Panc1 (cell line): ENCODE data around the gene IL1R1. TPM values are rescaled to one million over a fixed set of nuclear protein-coding genes. Genes with fewer than 3 reads are reported as not detected.

Experiments
- ATAC-seq: fragments of 200-7000 bp; cut with Tn5 transposase; 2 replicates; pipeline ENCODE4 v1.9.1; 2020; ENCODE audit warnings: mild to moderate bottlenecking, moderate library complexity
- BruUV-seq: library from RNA; stranded (reverse); fragments of 400-500 nt; replicated peaks from 2 replicates; lab custom pipeline; 2021; lab: Mats Ljungman, UMichigan
- CTCF ChIA-PET: fragments of 300-600 bp; sonication (Branson Sonifier 250); formaldehyde crosslinking; loops from one replicate; lab custom pipeline; 2022; ENCODE audit warnings: antibody characterized with exemption; lab: Charles Lee
- POLR2A ChIA-PET: fragments of 300-600 bp; sonication (Branson Sonifier 250); formaldehyde crosslinking; loops from one replicate; lab custom pipeline; 2022; ENCODE audit warnings: antibody characterized with exemption; lab: Charles Lee
- DNase-seq: peaks from one replicate; pipeline ENCODE4 v3.0.0-alpha.2; 2010; ENCODE audit warnings: low read depth, low spot score
- H3K27ac ChIP-seq: 2 replicates; pipeline ENCODE4 v1.5.1; 2011; ENCODE audit warnings: mild to moderate bottlenecking, low read length, inconsistent platforms
- H3K27me3 ChIP-seq: fragments of 200-500 bp; sonication (Bioruptor generic); 2 replicates; pipeline ENCODE4 v1.6.0; 2014; ENCODE audit warnings: low read length, inconsistent platforms; ENCODE audit not compliant: control insufficient read depth, insufficient read depth
- H3K36me3 ChIP-seq: fragments of 200-500 bp; sonication (Bioruptor generic); 2 replicates; pipeline ENCODE4 v1.5.1; 2014; ENCODE audit warnings: inconsistent platforms, mild to moderate bottlenecking, low read length, moderate library complexity; ENCODE audit not compliant: control insufficient read depth, insufficient read depth
- H3K4me1 ChIP-seq: 2 replicates; pipeline ENCODE4 v1.5.1; 2011; ENCODE audit warnings: inconsistent platforms, mild to moderate bottlenecking, low read length, moderate library complexity; ENCODE audit not compliant: control insufficient read depth, insufficient read depth
- H3K4me3 ChIP-seq, 2 experiments: 2 replicates each; pipeline ENCODE4 v1.5.1; 2011 to 2012; ENCODE audit warnings: low read depth in 2 of 2, low read length in 2 of 2, mild to moderate bottlenecking in 2 of 2, inconsistent platforms in 1 of 2, moderate library complexity in 1 of 2
- H3K9me3 ChIP-seq: fragments of 200-500 bp; sonication (Bioruptor generic); 2 replicates; pipeline ENCODE4 v1.5.1; 2014; ENCODE audit warnings: low read depth, mild to moderate bottlenecking, inconsistent platforms, low read length, moderate library complexity; ENCODE audit not compliant: control insufficient read depth, insufficient read depth
- CTCF ChIP-seq: fragments of 450-650 bp; IDR thresholded peaks from 2 replicates; pipeline ENCODE4 v1.5.1; 2017; ENCODE audit warnings: mild to moderate bottlenecking
- POLR2AphosphoS5 ChIP-seq: IDR thresholded peaks from 2 replicates; pipeline ENCODE4 v1.6.1; 2012; ENCODE audit warnings: mild to moderate bottlenecking, low read depth, low read length, moderate library complexity
- SIN3A ChIP-seq: IDR thresholded peaks from 2 replicates; pipeline ENCODE4 v1.6.1; 2012; ENCODE audit warnings: low read depth, mild to moderate bottlenecking, low read length, moderate library complexity, borderline replicate concordance; ENCODE audit not compliant: insufficient read depth
- TCF7L2 ChIP-seq: IDR thresholded peaks from 2 replicates; pipeline ENCODE4 v1.6.1; 2011; ENCODE audit warnings: mild to moderate bottlenecking, low read depth, low read length, inconsistent platforms
- in situ Hi-C: cut with HindIII; loops from 2 replicates; pipeline ENCODE4 v1.10.0; 2016; ENCODE audit warnings: low sequenced_read_pairs, low pct_unique_long_range_greater_than_20kb
- intact Hi-C: fragments of 100-400 bp; cut with micrococcal nuclease; formaldehyde crosslinking; loops from one replicate; pipeline ENCODE4 v1.10.0; 2022; ENCODE audit not compliant: unreplicated experiment
- total RNA-seq: library from RNA; stranded (reverse); gene quantifications from one replicate; pipeline ENCODE4 v1.2.1, GENCODE V29; 2021; ENCODE audit not compliant: unreplicated experiment
- TF ChIP-seq, protein P1 (sequence below), 2 experiments: IDR thresholded peaks; 2 replicates each; pipeline ENCODE4 v1.6.1; 2011 to 2012; ENCODE audit warnings: low read depth in 2 of 2, control low read depth in 1 of 2, low read length in 1 of 2, mild to moderate bottlenecking in 1 of 2, moderate library complexity in 1 of 2; ENCODE audit not compliant: insufficient read depth in 1 of 2

The IL1R1 gene
- total RNA-seq, 1 experiment from 2014 or later = 7.1 TPM

GRCh38 chr2:102177814-102178478 lies 35.4 kb downstream of the IL1R1 start:
- no peak overlapping the region for H3K27ac ChIP-seq
- in situ Hi-C loops = no loop called here
- H3K4me1 ChIP-seq = no peaks in the 10 kb centered on the region
- DNase-seq (no peak), ATAC-seq (no peak)
- TF ChIP-seq SIN3A (no peak), POLR2AphosphoS5 (no peak), CTCF (no peak), TCF7L2 (no peak)
- TF ChIP-seq, protein P1, sequence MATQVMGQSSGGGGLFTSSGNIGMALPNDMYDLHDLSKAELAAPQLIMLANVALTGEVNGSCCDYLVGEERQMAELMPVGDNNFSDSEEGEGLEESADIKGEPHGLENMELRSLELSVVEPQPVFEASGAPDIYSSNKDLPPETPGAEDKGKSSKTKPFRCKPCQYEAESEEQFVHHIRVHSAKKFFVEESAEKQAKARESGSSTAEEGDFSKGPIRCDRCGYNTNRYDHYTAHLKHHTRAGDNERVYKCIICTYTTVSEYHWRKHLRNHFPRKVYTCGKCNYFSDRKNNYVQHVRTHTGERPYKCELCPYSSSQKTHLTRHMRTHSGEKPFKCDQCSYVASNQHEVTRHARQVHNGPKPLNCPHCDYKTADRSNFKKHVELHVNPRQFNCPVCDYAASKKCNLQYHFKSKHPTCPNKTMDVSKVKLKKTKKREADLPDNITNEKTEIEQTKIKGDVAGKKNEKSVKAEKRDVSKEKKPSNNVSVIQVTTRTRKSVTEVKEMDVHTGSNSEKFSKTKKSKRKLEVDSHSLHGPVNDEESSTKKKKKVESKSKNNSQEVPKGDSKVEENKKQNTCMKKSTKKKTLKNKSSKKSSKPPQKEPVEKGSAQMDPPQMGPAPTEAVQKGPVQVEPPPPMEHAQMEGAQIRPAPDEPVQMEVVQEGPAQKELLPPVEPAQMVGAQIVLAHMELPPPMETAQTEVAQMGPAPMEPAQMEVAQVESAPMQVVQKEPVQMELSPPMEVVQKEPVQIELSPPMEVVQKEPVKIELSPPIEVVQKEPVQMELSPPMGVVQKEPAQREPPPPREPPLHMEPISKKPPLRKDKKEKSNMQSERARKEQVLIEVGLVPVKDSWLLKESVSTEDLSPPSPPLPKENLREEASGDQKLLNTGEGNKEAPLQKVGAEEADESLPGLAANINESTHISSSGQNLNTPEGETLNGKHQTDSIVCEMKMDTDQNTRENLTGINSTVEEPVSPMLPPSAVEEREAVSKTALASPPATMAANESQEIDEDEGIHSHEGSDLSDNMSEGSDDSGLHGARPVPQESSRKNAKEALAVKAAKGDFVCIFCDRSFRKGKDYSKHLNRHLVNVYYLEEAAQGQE (IDR thresholded peaks at IDR 0.05; ENCODE audit: insufficient read depth in 1 of 2, low read depth in 2 of 2, low read length in 1 of 2) = no peak
- intact Hi-C loops = no loop called here
- H3K9me3 ChIP-seq = no peaks in the 10 kb centered on the region
- H3K4me3 ChIP-seq = no peak overlapping the region
- POLR2A ChIA-PET = no interaction called here
- H3K27me3 ChIP-seq = no peaks in the 10 kb centered on the region
- no peaks in the 10 kb centered on the region for H3K36me3 ChIP-seq
- CTCF ChIA-PET = no interaction called here
- BruUV-seq = TSS peak; percentile 69

DNA sequence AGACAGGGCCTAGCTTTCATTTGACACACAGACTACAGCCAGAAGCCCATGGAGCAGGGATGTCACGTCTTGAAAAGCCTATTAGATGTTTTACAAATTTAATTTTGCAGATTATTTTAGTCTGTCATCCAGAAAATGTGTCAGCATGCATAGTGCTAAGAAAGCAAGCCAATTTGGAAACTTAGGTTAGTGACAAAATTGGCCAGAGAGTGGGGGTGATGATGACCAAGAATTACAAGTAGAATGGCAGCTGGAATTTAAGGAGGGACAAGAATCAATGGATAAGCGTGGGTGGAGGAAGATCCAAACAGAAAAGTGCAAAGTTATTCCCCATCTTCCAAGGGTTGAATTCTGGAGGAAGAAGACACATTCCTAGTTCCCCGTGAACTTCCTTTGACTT lies 36.5 kb downstream of the IL1R1 start:
- POLR2A ChIA-PET = no interaction called here
- DNase-seq (no peak), ATAC-seq (no peak)
- Histone ChIP-seq H3K4me3 (no peak overlapping the region), H3K36me3 (no peaks in the 10 kb centered on the region), H3K27ac (no peak overlapping the region), H3K27me3 (no peaks in the 10 kb centered on the region; the same call in 1 of the 2 replicates), H3K4me1 (no peaks in the 10 kb centered on the region), H3K9me3 (no peaks in the 10 kb centered on the region)
- intact Hi-C loops (no loop called here), in situ Hi-C loops (no loop called here)
- TF ChIP-seq, protein P1 (IDR thresholded peaks at IDR 0.05; ENCODE audit: insufficient read depth in 1 of 2, low read depth in 2 of 2, low read length in 1 of 2) = no peak
- TF ChIP-seq TCF7L2 (no peak), POLR2AphosphoS5 (no peak), SIN3A (no peak), CTCF (no peak)
- BruUV-seq = no TSS peak
- CTCF ChIA-PET = no interaction called here
